Stimulated activated CD4-positive, alpha-beta T cell treated with anti-CD3 and anti-CD28 coated beads, TNF-alpha, amount 100 ng/mL, for 24 hours (primary cell): ENCODE measurements around the gene PNKP.
A peak's percentile ranks its signal among the peaks of the same experiment; 100 is the strongest.

Experiments used
- DNase-seq, 3 experiments: peaks; one replicate each; pipeline ENCODE4 v3.0.0-alpha.2; 2020; ENCODE audit warnings: low read depth in 3 of 3

Gene PNKP

DNA sequence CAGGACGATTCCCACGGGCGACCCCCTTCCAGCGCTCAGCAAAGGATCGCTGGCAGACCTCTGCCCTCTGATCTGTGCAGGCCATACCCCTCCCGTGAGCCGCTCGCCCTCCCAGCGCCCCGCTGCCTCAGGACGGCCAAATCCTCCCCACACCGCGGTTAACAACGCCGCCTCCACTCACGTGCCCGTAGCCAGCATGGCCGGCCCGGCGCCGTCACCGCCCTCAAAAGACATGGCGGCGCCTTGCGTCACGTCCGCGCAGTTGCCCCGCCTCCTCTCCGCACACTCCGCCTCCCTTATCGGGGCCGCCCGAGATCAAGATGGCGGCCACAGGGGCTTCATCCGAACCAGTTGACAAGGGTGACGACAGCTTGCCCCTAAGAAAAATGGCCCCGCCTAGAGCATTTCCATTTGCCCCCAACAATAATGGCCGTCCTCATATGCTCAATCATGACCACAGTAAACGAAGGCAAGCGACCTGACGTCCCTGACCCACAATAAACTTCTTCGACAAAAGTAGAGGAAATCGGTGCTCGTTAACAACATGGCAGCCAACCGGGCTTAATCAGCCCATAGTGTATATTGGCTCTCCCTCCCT lies 9.1 kb upstream of the PNKP start:
- peak; percentile 92 to 96 (median 92) for DNase-seq

DNA sequence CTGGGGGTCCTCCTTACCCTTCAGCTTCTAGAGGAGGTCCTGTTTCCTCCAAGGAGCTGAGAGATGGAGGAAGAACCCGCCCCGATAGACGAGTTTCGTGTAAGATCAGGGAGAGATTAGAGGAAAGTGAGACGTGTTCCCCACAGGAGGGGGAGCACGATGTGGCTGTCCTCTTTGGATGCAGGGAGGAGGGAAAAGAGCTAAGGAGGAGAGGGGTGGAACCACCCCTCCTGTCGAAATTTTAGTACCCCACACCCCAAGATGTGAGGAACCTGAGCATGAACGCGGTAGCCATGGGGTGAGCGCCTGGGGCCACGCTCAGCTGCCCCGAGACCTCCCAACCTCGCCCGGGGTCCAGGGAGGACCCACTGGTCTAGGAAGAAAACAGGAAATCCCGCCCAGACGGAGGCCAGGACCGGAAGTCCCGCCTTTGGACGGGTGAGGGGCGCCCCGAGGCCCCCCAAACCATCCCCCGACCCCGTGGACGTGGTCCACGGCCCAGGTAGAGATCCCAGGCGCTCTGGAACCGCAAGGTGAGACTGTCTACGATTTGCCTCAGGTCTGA lies 8.6 kb upstream of the PNKP start:
- peak in 1 of 3 experiments; percentile 54 for DNase-seq

DNA sequence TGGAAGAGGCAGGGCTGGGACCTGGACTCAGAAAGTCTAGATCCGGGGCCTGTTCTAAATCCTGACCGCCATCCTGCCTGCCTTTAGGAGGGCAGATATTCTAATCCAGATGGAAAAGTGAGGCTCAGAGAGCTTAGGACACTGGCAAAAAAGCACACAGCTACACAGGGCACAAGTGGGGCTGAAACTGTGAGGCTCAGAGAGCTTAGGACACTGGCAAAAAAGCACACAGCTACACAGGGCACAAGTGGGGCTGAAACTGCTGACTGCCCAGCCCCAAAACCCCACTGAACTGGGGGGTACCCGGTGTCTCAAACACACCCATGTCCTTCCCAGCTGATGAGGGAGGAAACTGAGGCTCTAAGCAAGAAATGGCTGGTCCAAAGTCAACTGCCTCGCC lies 7.8 kb upstream of the PNKP start:
- DNase-seq = no peak

DNA sequence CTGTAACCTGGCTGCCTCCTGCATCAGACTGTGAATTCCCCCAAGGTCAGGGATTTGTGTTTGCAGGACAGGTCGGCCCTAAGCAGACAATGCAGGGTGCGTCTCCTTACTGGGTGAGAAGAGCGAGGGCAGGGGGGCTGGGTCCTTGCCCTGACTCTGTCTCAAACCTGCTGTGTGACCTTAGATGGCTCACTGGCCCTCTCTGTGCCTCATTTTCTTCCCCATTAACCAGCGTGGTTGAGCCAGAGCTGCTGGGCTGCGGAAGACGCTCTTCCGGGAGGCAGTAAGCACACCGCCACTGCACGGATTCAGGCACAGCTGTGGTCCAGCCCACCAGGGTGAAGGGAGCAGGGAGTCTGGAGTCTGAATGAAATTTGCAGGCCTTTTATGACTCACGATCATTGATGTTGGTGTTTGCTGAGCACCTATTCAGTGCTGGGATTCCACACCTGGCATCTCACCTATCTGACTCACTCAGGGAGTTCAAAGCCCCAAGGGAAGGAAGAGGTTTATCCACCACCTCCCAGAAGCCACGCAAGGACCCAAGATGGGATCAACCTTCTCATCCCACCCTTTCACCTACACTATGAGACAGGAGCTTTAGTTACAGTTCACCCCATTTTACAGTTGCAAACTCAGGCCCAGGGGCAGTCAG lies 7.3 kb upstream of the PNKP start:
- no peak for DNase-seq

DNA sequence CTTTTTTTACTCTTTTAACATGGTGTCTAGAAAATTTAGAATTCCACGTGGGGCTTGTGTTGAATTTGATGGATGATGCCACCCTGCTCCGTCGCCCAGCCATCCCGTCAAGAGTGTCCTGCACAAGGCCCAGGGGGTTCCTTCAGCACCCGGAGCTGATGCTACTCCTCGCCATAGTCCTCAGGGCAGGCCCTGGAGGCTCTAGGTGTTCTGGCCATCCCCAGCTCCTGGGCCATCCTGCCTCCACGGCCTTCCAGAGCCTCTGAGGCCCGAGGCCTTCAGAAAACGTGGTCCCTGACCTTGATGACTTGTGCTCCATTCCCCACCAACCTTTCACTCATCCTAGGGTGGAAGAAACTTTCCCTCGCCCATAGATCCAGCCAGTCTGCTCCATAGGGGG lies 6.5 kb upstream of the PNKP start:
- no peak for DNase-seq

DNA sequence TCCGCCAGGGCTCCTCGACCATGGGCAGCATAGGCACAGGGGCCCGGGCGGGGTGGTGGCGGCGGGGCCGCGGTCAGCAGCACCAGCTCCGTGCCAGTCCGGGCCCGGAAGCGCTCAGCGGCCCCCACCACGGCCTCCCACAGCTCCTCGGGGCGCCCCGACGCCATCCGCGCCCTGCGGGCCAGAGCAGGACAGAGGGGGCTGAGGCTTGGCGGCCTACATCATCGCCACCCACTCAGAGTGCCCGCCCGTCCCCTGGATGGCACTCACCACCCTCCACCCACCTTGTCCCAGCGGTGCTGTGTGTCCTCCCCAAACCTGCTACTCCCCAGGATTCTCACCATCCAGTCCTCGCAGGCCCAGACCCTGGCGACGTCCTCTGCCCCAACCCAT lies 5.7 kb upstream of the PNKP start:
- DNase-seq = no peak

DNA sequence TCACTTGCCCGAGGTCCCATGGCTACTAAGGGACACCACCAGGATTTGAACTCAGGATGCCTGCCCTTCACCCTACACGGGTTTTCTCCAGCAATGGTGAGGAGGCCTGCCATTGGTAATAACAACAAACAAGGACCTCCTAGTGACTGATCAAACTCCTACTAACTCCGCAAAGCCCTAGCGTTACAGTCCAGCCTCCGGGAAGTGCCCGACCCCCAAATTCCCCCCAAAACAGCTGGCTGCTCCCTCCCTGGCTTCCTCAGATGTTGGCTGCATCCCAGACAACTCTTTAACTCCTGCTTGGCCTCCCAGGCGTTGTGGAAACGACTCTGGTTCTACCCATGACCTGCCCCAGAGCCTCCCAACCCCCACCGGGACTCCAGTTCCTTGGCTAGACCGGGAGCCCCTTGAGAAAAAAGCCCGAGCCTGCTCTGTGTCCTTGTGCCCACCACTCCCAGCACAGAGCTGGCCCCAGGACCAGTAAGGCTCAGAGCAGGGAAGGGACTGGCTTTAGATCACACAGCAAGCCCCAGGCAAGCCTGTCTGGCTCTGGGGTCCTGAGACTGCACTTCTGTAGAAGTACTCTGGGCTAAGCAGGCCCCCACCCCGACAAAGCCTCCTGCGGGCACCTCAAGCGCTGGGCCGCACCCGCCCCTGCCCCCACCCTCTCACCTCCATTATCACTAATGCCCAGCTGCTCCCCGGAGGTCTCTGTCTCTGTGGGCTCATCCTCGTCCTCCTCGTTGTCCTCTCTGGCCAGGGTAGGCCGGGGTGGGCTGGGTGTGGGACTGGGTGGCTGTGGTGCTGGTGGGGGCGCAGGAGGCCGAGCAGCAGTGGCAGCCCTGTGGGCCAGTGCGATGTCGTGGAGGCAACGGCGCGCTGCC lies 5.1 kb upstream of the PNKP start:
- no peak for DNase-seq

DNA sequence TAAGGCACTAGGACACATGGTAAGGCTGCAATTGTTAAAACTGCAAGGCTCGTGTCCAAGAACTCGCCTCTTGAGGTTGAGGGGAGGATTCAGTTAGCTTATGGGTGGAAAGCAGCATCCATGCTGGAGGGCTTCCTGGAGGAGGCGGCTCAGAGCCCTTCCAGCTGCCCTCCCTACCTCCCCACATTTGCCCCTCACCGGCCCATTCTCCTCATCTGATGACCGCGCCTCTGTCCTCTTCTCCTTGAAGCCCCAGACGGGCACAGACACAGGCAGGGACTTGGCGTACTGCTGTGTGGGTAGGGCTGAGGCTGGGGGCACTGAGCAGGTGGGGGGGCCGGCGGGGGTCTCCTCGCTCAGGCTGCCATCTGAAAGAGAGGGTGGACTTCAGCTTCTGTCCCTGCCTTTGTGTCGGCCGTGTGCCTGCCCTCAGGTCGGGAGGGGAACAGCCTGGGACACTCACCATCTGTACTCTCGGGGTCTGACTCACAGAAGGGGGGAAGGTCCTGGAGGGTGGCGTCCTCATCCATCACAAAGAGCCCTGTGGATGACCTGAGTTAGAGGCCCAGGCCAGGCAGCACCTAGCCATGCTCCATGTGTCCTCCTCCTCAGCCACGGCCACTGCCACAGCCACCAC lies 4.1 kb upstream of the PNKP start:
- no peak for DNase-seq

DNA sequence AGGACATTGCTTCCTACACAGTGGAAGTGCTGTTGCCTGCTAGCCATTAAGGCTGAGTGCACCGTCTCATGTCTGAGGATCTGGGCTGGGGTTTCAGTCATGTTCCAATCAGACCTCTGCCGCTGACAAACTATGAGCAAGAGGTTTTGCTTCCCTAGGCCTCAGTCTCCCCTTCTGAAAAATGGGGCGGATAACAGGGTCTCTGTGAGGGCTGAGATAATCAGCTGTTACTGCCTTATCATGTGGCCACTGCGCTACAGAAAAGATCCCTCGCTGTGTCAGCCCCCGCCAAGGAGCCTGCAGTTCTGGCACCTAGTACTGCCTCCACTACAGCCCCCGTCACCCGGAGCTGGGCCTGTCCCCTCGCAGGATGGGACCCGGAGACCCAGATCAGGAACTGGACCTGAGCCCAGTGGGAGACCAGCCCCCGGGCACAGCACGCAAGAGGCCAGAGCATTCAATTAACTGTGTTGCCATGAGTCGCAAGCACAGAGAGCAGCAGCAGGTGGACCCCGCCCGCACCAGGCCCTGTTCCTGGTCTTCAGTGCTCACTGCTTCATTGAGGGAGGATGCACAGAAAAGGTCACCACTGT lies 3.0 kb upstream of the PNKP start:
- no peak for DNase-seq

DNA sequence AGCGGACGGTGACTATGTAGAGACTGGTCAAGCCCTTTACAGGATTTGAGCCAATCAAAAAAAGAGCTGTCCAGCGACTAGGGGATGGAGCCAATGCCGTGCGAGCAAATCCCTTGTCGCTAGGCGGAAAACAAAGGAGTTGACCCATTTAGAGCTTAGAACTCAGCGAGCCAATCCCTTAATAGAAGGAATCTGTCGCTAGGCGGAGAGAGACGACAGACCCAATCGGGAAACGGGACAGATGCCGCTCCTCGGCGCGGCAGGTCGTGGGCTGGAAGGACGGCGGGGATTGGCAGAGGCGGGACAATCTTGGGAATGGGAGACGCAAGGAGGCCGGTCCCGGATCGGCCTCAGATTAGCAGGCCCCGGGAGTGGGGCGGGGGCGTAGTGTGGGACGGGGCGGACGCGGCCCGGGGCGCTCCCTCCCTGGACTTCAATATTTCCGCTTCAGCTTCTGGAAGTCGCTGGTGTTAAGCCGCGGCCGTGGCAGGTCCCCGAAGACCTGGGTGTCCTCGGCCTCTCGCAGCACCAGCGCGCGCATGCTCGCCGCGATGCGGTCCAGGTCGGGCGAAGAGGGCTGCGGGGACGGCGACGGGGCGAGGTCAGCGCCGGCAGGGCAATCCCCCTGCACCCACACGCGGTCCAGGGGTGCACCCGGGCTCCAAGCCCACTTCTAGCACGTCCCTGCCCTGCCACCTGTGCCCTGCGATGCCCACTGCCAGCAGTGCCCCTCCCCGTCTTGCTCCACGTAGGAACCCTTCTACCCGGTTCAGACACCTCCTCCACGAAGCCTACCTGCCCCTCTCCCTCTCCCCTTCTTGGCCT lies 2.3 kb upstream of the PNKP start:
- DNase-seq = peak; percentile 75 to 88 (median 85)

DNA sequence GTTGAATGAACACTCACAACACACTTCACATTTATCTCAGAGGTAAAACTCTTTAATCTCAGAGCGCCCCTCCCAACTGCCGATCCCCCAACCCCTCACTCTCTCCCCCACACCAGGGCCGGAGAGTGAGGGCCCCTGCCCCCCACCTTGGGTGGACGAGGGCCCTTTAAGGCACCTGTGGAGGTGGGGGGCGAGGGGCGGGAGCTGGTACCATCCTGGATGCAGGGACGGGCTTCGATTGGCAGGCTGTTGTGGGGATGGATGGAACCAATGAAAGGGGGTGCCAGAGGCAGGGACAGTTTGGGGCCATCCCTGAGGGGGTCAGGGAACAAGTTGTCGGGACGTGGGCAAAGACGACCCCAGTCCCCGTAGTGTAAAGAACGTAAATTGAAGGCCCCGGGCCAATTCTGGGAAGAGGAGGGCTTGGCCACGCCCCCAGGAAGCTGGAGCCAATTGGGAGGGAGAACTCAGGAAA lies 1.7 kb upstream of the PNKP start:
- DNase-seq = no peak

DNA sequence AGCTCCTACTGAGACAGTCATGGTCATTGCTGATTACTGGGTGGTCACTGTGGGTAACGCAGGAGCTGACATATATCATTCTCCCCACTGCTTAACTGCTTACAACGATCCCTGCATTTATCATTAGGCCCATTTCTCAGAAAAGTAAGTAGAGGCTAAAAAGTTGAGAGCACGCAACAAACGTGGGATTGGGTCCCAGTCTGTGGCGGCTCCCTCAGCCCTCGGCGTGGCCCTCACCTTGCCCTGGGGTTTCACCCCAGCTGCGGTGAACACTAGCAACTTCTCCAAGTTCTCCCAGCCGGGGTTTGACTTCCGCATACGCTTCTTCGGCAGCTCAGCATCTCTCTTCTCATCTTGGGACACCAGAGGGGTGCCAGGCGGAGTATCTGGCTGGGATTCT lies 2.5 kb downstream of the PNKP start:
- DNase-seq = no peak

DNA sequence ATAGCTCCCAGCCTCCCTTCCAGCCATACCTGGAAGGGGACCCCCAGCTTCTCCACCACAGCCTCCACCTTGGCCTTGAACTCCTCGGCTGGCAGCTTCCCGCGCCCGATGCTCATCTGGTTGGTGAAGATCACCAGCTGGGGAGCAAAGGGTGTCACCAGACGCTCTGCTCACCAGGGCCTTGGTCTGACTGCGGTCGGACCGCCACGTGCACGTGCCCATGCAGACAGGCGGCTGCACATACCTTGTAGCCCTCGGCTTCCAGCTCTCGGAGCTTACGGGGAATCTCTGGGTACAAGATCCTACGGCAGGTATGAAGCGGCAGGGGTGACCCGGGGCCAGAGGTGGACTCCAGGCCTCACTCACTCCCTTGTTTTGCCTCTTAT lies 3.4 kb downstream of the PNKP start:
- DNase-seq = no peak

DNA sequence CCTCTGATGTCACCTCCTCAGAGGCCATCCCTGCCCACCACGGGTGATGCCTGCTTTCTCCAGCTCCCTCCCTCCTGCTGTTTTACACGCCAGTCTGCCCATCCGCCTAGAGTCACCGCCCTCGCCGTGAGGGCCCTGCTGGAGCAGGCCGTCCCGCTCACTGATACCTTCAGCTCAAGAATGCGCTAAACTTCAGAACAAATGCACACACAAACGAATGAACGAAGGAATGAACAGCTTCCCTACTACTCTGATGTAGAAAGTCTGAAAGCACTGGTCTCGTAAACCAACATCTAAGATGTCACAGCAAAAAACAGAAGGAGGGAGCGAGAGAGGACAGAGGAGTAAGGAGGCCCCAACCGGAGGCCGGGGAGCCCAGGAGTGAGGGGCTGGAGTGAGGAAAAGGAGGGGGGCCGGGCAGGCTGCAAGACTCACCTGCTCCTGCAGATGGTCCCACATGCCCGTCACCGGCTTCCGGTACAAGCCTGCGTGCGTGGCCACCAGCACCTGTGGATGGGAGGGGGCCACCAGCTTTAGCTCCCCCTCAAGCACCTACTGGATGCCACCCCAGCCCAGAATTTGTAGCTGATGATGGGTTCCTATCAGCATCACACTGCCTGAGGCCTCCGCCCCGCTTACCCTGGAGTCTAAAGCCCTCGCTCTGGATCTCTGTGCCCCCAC lies 4.0 kb downstream of the PNKP start:
- DNase-seq = no peak

DNA sequence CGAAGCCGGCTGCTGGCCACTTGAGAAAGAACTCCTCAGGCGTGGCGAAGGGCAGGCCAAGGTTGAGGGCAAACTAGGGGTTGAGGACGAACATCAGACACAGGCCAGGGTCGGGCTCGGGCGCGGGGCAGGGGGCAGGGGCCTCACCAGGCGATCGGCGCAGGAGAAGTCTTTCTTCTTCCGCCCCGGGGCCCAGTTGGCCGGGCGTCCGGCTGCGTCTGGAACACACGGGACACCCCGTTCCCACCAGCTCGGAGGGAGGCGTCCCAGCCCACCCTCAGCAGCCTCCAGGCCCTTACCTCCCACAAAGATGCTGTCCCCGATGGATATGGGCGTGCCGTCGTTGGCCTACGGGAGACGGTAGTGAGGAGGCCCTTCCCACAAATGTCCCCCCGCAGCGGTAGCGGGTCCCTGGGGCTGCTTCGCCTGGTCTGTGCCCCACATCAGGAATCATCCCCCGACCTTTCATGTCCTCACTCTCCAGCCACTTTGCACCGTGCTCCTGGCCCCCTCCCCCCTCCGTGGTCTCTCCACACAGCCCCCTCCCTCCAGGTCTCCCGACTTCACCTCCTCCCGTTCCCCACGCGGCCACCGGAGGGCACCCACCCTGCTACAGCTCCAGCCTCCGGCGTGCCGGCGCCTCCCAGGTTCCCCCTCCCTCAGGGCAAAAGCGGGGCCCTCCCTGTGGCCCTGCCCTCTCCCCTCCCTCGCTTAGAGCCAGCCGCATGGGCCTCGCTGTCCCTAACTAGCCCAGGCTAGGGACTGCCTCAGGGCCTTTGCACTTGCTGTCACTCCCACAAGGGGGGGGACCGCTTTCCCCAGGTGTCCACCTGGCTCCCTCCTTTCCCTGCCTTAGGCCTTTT lies 4.8 kb downstream of the PNKP start:
- DNase-seq = no peak

DNA sequence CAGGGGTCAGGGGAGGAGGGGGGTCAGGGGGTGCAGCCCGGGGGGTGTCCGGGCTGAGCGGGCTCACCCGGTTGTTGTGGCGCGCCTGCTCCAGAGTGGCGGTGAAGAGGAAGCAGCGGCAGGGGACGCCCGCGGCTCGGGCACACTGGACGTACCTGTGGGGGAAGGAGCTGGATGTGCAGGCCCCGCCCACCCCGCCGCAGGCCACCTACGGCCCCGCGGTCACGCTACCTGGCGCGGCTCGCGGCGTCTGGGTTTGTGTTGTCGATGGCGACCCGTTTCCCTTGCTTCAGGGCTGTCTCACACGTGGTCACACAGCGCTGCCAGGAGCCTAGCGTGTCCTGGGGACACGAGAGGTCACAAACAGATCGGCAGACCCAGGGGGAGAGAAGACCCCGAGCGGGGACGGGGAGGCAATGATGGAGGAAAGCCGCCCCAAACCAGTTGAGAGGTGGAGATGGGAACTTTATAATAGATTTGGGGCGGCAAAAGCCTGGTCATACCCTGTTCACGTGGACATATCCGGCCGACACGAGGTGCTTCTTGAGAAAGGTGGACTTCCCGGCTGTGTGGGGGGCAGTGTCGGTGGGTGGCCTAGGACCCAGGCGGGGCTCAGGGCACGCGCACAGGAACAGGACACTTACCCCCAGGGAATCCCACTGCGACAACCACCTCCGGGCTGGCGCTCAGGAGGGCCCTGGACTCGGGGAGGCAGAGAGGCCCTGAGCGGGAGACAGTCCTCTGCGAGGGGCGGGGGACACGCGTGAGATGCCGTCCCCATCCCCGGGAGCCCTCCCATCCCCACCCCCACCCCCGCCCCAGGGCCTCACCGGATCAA lies 5.6 kb downstream of the PNKP start:
- DNase-seq = no peak

DNA sequence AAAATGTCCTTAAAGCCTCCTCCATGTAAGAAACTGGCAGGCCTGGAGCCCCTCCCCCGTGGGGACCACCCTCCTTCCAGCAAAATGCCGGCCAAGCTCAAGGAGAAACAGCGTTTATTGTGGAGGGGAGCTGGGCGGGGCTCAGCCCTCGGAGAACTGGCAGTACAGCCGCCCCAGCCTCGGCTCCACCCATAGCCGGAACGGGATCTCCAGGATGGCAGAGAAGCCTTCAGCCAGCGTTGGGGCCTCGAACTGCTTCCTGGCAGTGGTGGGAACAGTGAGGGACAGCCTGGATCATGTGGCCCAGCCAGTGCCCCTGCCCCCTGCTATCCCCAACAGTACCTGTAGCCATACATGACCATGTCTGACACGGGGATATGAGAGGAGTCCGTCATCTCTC lies 6.3 kb downstream of the PNKP start:
- no peak for DNase-seq
